Neutrophil (primary cell): ENCODE measurements around the gene SZT2.

Experiments used
- H3K27ac ChIP-seq: fragments of 200-600 bp; sonication (generic); 2 replicates; pipeline ENCODE4 v1.5.1; 2016; ENCODE audit warnings: mild to moderate bottlenecking, moderate library complexity
- H3K27me3 ChIP-seq: fragments of 200-600 bp; sonication (generic); 2 replicates; pipeline ENCODE4 v1.6.0; 2016; ENCODE audit warnings: mild to moderate bottlenecking
- H3K36me3 ChIP-seq: fragments of 200-600 bp; sonication (generic); 2 replicates; pipeline ENCODE4 v1.5.1; 2017
- H3K4me1 ChIP-seq, 2 experiments: fragments of 200-600 bp in 1 of 2; sonication (generic) in 1 of 2; 1 replicate in 1 of 2; 2 replicates in 1 of 2; pipeline versions ENCODE4 v1.5.1 to v1.6.1; 2013 to 2016; ENCODE audit warnings: low read depth in 1 of 2, low read length in 1 of 2, mild to moderate bottlenecking in 1 of 2, moderate library complexity in 1 of 2; ENCODE audit not compliant: control insufficient read depth in 1 of 2, insufficient read depth in 1 of 2
- H3K4me3 ChIP-seq, 2 experiments: fragments of 200-600 bp in 1 of 2; sonication (generic) in 1 of 2; 1 replicate in 1 of 2; 2 replicates in 1 of 2; pipeline ENCODE4 v1.5.1; 2013 to 2016; ENCODE audit warnings: low read depth in 1 of 2, low read length in 1 of 2, mild to moderate bottlenecking in 1 of 2, moderate library complexity in 1 of 2
- H3K9me3 ChIP-seq: fragments of 200-600 bp; sonication (generic); 2 replicates; pipeline ENCODE4 v1.5.1; 2016
- CTCF ChIP-seq: fragments of 200-600 bp; sonication (generic); IDR thresholded peaks from 2 replicates; pipeline ENCODE4 v1.5.1; 2016; ENCODE audit warnings: antibody characterized with exemption

The SZT2 gene

GRCh38 chr1:43358121-43358745 lies 31.5 kb upstream of the SZT2 start:
- Histone ChIP-seq H3K4me1 (peaks cover 33 to 41% of the 10 kb centered on the region in 2 experiments), H3K4me3 (peak overlapping the region; percentile 80 to 97), H3K9me3 (no peaks in the 10 kb centered on the region), H3K36me3 (peaks cover 33% of the 10 kb centered on the region), H3K27me3 (no peaks in the 10 kb centered on the region), H3K27ac (peak overlapping the region; percentile 85)
- TF ChIP-seq CTCF: no peak

GRCh38 chr1:43358746-43359693 lies 30.7 kb upstream of the SZT2 start, which contains the start of gene CDC20:
Gene CDC20 (plus strand): TSS chr1:43358981. CDS start chr1:43359216, 235 bp downstream.
- H3K27ac ChIP-seq: peak within 1 kb of the TSS; percentile 85
- H3K27me3 ChIP-seq: no peaks in the 10 kb centered on the region
- no peak for TF ChIP-seq CTCF
- H3K4me3 ChIP-seq: peak within 1 kb of the TSS; percentile 80 to 97
- peaks cover 41% of the 10 kb centered on the region for H3K36me3 ChIP-seq
- no peaks in the 10 kb centered on the region for H3K9me3 ChIP-seq
- H3K4me1 ChIP-seq: peaks cover 33 to 41% of the 10 kb centered on the region in 2 experiments

GRCh38 chr1:43359696-43360095 lies 30.0 kb upstream of the SZT2 start:
- no peaks in the 10 kb centered on the region for H3K27me3 ChIP-seq
- TF ChIP-seq CTCF: no peak
- no peaks in the 10 kb centered on the region for H3K9me3 ChIP-seq
- H3K4me1 ChIP-seq: peaks cover 33 to 41% of the 10 kb centered on the region in 2 experiments
- peaks cover 47% of the 10 kb centered on the region for H3K36me3 ChIP-seq
- H3K4me3 ChIP-seq: peak overlapping the region; percentile 80 to 97
- H3K27ac ChIP-seq: no peak overlapping the region

GRCh38 chr1:43360616-43361015 lies 29.1 kb upstream of the SZT2 start:
- H3K4me1 ChIP-seq: peaks cover 36 to 44% of the 10 kb centered on the region in 2 experiments
- no peaks in the 10 kb centered on the region for H3K27me3 ChIP-seq
- H3K27ac ChIP-seq: no peak overlapping the region
- H3K4me3 ChIP-seq: no peak overlapping the region
- H3K36me3 ChIP-seq: peaks cover 57% of the 10 kb centered on the region
- no peaks in the 10 kb centered on the region for H3K9me3 ChIP-seq
- TF ChIP-seq CTCF: no peak

- Histone ChIP-seq H3K4me3 (no peak overlapping the region), H3K9me3 (no peaks in the 10 kb centered on the region), H3K4me1 (peaks cover 45 to 58% of the 10 kb centered on the region in 2 experiments), H3K36me3 (peaks cover 58% of the 10 kb centered on the region), H3K27ac (peak overlapping the region; percentile 56), H3K27me3 (no peaks in the 10 kb centered on the region)
- no peak for TF ChIP-seq CTCF
Measured at GRCh38 chr1:43363283-43363934, 26.3 kb upstream of the SZT2 start.
